ENCODE data around the gene ZSCAN29.

GRCh38 chr15:43361313-43361903, 9.4 kb downstream of the ZSCAN29 start:
- TF ChIP-seq CTCF (IDR thresholded peaks at IDR 0.05), result no peak
- no peak for TF ChIP-seq POLR2A (IDR thresholded peaks at IDR 0.05)
